Measurements from ENCODE around the gene PIN4. TPM values are rescaled to one million over a fixed set of nuclear protein-coding genes. Genes with fewer than 3 reads are reported as not detected.

The PIN4 gene
- total and polyA plus RNA-seq, 2 experiments from 2014 or later = 21.6 to 63.7 TPM

DNA sequence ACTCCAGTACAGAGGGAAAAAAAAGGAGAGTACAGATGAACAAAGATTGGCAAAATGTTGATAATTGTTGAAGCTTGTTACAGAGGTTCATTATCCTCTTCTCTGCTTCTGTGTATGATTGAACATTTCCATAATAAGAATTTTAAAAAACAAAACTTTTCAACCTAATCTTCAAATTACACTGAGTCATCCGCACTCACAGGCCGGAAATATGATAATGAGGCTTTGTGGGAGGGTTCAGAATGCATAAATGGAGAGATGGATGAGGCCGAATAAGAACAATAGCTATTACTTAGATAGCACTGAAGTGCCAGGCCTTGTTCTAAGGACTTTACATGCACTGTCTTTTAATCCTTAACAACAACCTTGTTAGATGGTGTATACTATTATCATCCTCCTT lies 61.9 kb downstream of the PIN4 start:
- Histone ChIP-seq H3K27me3 (no peaks in the 10 kb centered on the region), H3K9me3 (ENCODE audit: low read depth) (no peaks in the 10 kb centered on the region), H3K27ac (no peak overlapping the region), H3K4me1 (ENCODE audit: low read depth) (no peaks in the 10 kb centered on the region), H3K36me3 (no peaks in the 10 kb centered on the region), H3K4me3 (no peak overlapping the region)
- DNase-seq (ENCODE audit: low read depth in 1 of 2, low spot score in 1 of 2) = peak in 1 of 2 donors; percentile 66
- TF ChIP-seq, protein P1, sequence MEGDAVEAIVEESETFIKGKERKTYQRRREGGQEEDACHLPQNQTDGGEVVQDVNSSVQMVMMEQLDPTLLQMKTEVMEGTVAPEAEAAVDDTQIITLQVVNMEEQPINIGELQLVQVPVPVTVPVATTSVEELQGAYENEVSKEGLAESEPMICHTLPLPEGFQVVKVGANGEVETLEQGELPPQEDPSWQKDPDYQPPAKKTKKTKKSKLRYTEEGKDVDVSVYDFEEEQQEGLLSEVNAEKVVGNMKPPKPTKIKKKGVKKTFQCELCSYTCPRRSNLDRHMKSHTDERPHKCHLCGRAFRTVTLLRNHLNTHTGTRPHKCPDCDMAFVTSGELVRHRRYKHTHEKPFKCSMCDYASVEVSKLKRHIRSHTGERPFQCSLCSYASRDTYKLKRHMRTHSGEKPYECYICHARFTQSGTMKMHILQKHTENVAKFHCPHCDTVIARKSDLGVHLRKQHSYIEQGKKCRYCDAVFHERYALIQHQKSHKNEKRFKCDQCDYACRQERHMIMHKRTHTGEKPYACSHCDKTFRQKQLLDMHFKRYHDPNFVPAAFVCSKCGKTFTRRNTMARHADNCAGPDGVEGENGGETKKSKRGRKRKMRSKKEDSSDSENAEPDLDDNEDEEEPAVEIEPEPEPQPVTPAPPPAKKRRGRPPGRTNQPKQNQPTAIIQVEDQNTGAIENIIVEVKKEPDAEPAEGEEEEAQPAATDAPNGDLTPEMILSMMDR (IDR thresholded peaks at IDR 0.05; ENCODE audit: low read depth, low read length) = no peak

DNA sequence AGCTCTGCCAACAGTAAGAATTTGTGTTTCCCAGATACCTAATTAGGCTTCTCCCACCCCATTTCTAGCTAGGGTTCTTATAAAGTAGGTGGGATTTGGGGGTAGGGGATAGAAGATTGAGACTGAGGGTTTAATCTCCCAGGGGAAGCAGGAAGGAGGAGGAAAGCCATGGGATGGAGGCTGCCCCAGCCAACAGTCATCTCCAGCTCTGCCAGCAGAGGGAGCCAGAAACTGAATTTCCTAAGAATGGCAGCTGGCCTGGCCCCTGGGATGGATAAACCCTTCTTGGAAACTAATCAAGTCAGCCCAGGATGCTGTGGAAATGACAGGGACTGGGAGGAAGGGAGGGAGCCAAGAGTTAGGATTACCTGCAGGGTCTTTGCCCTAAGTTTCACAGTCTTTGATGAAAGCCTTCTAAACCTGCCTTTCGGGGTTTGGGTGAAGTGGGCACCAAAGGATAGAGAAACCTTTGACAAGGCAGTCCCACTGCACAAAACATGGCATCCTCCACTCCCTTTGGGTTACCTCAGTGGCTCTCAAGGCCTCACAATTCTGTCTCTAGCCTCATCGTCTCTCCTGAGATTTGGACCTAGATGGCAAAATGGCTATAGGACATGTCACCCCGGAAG lies 64.0 kb downstream of the PIN4 start:
- H3K9me3 ChIP-seq (ENCODE audit: low read depth) = no peaks in the 10 kb centered on the region
- no peak overlapping the region for H3K27ac ChIP-seq
- no peak overlapping the region for H3K4me3 ChIP-seq
- no peaks in the 10 kb centered on the region for H3K4me1 ChIP-seq (ENCODE audit: low read depth)
- no peaks in the 10 kb centered on the region for H3K36me3 ChIP-seq
- no peaks in the 10 kb centered on the region for H3K27me3 ChIP-seq
- DNase-seq (ENCODE audit: low read depth in 1 of 2, low spot score in 1 of 2) = peak; percentile 38 to 71
- TF ChIP-seq, protein P1 (IDR thresholded peaks at IDR 0.05; ENCODE audit: low read depth, low read length) = peak; percentile 72

DNA sequence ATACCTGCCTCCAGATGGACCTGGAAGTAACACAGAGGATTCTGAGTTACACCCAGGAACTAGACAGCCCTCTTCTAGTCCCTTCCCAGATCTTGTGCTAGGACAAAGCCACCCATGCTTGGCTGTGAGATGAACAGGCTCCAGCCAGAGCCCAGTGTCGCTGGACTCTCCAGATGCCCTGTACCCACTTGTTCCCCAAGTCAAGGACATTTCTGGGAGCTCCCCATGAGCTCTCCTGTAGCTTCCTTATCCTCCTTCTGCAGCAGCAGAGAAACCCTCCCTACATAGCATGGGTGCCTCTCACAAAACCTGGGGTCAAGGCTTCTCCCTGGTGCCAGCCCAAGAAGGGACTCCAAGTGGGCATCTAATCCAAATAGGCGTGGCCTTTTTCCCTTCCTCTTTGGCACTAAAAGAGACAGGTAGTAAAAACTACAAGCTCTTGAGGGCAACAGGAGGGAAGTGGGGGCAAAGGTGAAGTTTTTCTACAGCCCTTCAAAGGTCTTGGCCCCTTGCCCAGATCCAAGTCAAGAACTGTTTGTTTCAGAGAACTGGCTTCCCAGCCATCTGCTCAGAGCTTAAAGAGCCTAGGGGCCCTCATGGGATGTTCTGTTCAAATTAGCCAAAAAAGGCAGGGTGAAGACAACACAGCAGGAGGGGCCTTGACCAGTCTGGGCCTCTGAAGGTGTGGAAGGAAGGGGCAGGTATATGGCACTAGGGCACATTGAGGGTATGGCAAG lies 65.8 kb downstream of the PIN4 start:
- Histone ChIP-seq H3K4me3 (no peak overlapping the region), H3K36me3 (no peaks in the 10 kb centered on the region), H3K9me3 (ENCODE audit: low read depth) (no peaks in the 10 kb centered on the region), H3K27ac (no peak overlapping the region), H3K4me1 (ENCODE audit: low read depth) (no peaks in the 10 kb centered on the region), H3K27me3 (no peaks in the 10 kb centered on the region)
- DNase-seq (ENCODE audit: low read depth in 1 of 2, low spot score in 1 of 2) = peak; percentile 52 to 60
- TF ChIP-seq, protein P1 (IDR thresholded peaks at IDR 0.05; ENCODE audit: low read depth, low read length) = no peak

Other genes with a start within 250 kb of the PIN4 start
- gene RTL5, start 49.8 kb upstream of the PIN4 start, total RNA-seq = 9.0 and 11.6 TPM in 2 replicates
- 8.3 and 10.4 TPM in 2 replicates for gene RTL5, start 49.8 kb upstream of the PIN4 start, polyA plus RNA-seq
- 0.81 and 2.9 TPM in 2 replicates for gene ERCC6L, start 57.3 kb downstream of the PIN4 start, total RNA-seq
- 2.4 TPM in 2 replicates for gene ERCC6L, start 57.3 kb downstream of the PIN4 start, polyA plus RNA-seq
- gene RPS4X, start 95.5 kb downstream of the PIN4 start, total RNA-seq = 664 and 726 TPM in 2 replicates
- gene RPS4X, start 95.5 kb downstream of the PIN4 start, polyA plus RNA-seq = 193 and 227 TPM in 2 replicates
- gene CITED1, start 124.2 kb downstream of the PIN4 start, total RNA-seq = 1.1 and 2.2 TPM in 2 replicates
- 1.0 TPM in 1 of 2 replicates, not detected in the other for gene CITED1, start 124.2 kb downstream of the PIN4 start, polyA plus RNA-seq